Brain microvascular endothelial cell (primary cell): ENCODE results near the gene CCDC12.

ENCODE experiments used
- DNase-seq: peaks from one replicate; pipeline ENCODE4 v3.0.0-alpha.2; 2020
- H3K27ac ChIP-seq: fragments of 250-450 bp; sonication (Bioruptor Pico); 2 replicates; pipeline ENCODE4 v1.5.1; 2020; ENCODE audit warnings: mild to moderate bottlenecking, moderate library complexity
- H3K27me3 ChIP-seq: fragments of 250-450 bp; sonication (Bioruptor Pico); replicated peaks from 2 replicates; pipeline ENCODE4 v1.5.1; 2020; ENCODE audit warnings: mild to moderate bottlenecking
- H3K36me3 ChIP-seq: fragments of 250-450 bp; sonication (Bioruptor Pico); replicated peaks from 2 replicates; pipeline ENCODE4 v1.5.1; 2020; ENCODE audit warnings: mild to moderate bottlenecking
- H3K4me3 ChIP-seq: 2 replicates; pipeline ENCODE4 v1.5.1; 2011; ENCODE audit warnings: low read depth, mild to moderate bottlenecking, control low read depth, low read length, moderate library complexity
- CTCF ChIP-seq: IDR thresholded peaks from 2 replicates; pipeline ENCODE4 v1.5.1; 2011; ENCODE audit warnings: low read depth, mild to moderate bottlenecking, moderate library complexity, low read length, control low read depth, inconsistent platforms; ENCODE audit errors: missing control alignments
- in situ Hi-C: cut with HindIII; loops from 2 replicates; pipeline ENCODE4 v1.10.0; 2017; ENCODE audit warnings: low sequenced_read_pairs, low pct_ligation_motif_present

Gene CCDC12

DNA sequence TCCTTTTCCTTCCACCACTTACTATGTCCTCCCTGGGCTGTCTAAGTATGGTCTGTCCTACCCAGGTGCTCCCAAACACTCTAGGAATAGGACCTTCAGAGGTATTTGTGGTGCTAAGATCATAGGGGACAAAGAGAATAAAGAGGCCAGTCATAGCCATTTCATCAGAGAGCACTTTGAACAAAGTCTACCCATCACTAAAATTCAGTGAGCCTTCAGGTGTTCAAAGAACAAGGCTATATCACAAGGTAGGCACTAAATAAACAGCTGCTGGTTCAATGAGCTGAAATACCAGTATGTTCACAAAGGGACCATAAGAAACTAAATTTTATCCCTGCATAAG, 41.7 kb upstream of the CCDC12 start:
- in situ Hi-C loops, result no loop called here
- Histone ChIP-seq H3K27ac (no peak overlapping the region), H3K36me3 (peaks cover 5% of the 10 kb centered on the region), H3K27me3 (no peaks in the 10 kb centered on the region), H3K4me3 (no peak overlapping the region)
- no peak for TF ChIP-seq CTCF
- DNase-seq, result no peak

- in situ Hi-C loops, result no loop called here
- peak; percentile 7 for TF ChIP-seq CTCF
- peaks cover 5% of the 10 kb centered on the region for H3K36me3 ChIP-seq
- H3K27me3 ChIP-seq, result no peaks in the 10 kb centered on the region
- peak; percentile 16 for DNase-seq
- H3K27ac ChIP-seq, result peak overlapping the region; percentile 50
- H3K4me3 ChIP-seq, result no peak overlapping the region
These were observed 41.1 kb upstream of the CCDC12 start for GRCh38 chr3:47017504-47018268.

- no peak overlapping the region for H3K4me3 ChIP-seq
- peak overlapping the region; percentile 50 for H3K27ac ChIP-seq
These were observed 40.4 kb upstream of the CCDC12 start for GRCh38 chr3:47016934-47017435.

GRCh38 chr3:47016086-47016933, 39.8 kb upstream of the CCDC12 start:
- peak overlapping the region; percentile 50 for H3K27ac ChIP-seq
- H3K36me3 ChIP-seq, result peaks cover 5% of the 10 kb centered on the region
- in situ Hi-C loops, result no loop called here
- no peak for DNase-seq
- no peak for TF ChIP-seq CTCF
- no peaks in the 10 kb centered on the region for H3K27me3 ChIP-seq
- no peak overlapping the region for H3K4me3 ChIP-seq

More at GRCh38 chr3:47016934-47017435, 40.4 kb upstream of the CCDC12 start:
- Histone ChIP-seq H3K27me3 (no peaks in the 10 kb centered on the region), H3K36me3 (peaks cover 5% of the 10 kb centered on the region)
- DNase-seq, result peak; percentile 88
- TF ChIP-seq CTCF, result no peak
- in situ Hi-C loops, result no loop called here

- in situ Hi-C loops, result no loop called here
- H3K4me3 ChIP-seq, result no peak overlapping the region
- DNase-seq, result no peak
- no peak overlapping the region for H3K27ac ChIP-seq
- peaks cover 5% of the 10 kb centered on the region for H3K36me3 ChIP-seq
- no peaks in the 10 kb centered on the region for H3K27me3 ChIP-seq
- TF ChIP-seq CTCF, result no peak
These were observed 38.6 kb upstream of the CCDC12 start for GRCh38 chr3:47015151-47015550.
